K562 (cell line): ENCODE measurements around the gene DXO. TPM values are rescaled to one million over a fixed set of nuclear protein-coding genes. Genes with fewer than 3 reads are reported as not detected.

Source experiments
- CSDE1 ChIP-seq, 2 experiments: fragments of 450-650 bp; IDR thresholded peaks; 2 replicates each; pipeline ENCODE4 v1.6.1; 2016; ENCODE audit warnings: mild to moderate bottlenecking in 1 of 2
- EP400 ChIP-seq: fragments of 450-650 bp; IDR thresholded peaks from 2 replicates; pipeline ENCODE4 v1.6.1; 2017; ENCODE audit warnings: antibody characterized with exemption, mild to moderate bottlenecking, moderate library complexity
- ETS2 ChIP-seq: IDR thresholded peaks from 2 replicates; pipeline ENCODE4 v1.6.1; 2016; ENCODE audit warnings: borderline replicate concordance, missing genetic modification characterization, mild to moderate bottlenecking, moderate library complexity, missing compliant biosample characterization; ENCODE audit not compliant: poor library complexity, severe bottlenecking
- FOSL1 ChIP-seq: fragments of 200-800 bp; sonication (Bioruptor generic); conservative IDR thresholded peaks from 2 replicates; pipeline ENCODE4 v1.6.1; 2016; ENCODE audit warnings: missing genetic modification characterization, missing compliant biosample characterization
- HDAC1 ChIP-seq, 2 experiments: fragments of 450-650 bp; IDR thresholded peaks; 2 replicates each; pipeline ENCODE4 v1.6.1; 2016 to 2017; ENCODE audit warnings: inconsistent platforms in 1 of 2, mild to moderate bottlenecking in 1 of 2, moderate library complexity in 1 of 2
- HDGF ChIP-seq: fragments of 450-650 bp; IDR thresholded peaks from 2 replicates; pipeline ENCODE4 v1.6.1; 2016
- KDM5B ChIP-seq: fragments of 200-600 bp; sonication (generic); IDR thresholded peaks from 2 replicates; pipeline ENCODE4 v1.6.1; 2012; ENCODE audit warnings: low read depth, mild to moderate bottlenecking, moderate library complexity, low read length, control low read depth, inconsistent platforms; ENCODE audit not compliant: insufficient replicate concordance
- MLX ChIP-seq, 2 experiments: fragments of 450-650 bp in 1 of 2; sonication (generic) in 1 of 2; formaldehyde crosslinking; conservative IDR thresholded peaks; 2 replicates each; pipeline versions ENCODE4 v1.4.0 to v1.8.1; 2020 to 2022; ENCODE audit warnings: mild to moderate bottlenecking in 1 of 2, missing genetic modification reagents in 1 of 2
- NFE2L1 ChIP-seq: fragments of 450-650 bp; IDR thresholded peaks from 2 replicates; pipeline ENCODE4 v1.6.1; 2016; ENCODE audit warnings: missing genetic modification characterization, low read depth, mild to moderate bottlenecking, missing compliant biosample characterization, moderate library complexity, borderline replicate concordance
- PHB ChIP-seq: fragments of 250-450 bp; sonication (Bioruptor Pico); IDR thresholded peaks from 2 replicates; pipeline ENCODE4 v1.5.0; 2021
- POLR2AphosphoS2 ChIP-seq: IDR thresholded peaks from 2 replicates; pipeline ENCODE4 v1.6.1; 2012; ENCODE audit warnings: low read length, improper control_type of control experiment
- SAFB2 ChIP-seq: fragments of 200-400 bp; formaldehyde crosslinking; IDR thresholded peaks from 2 replicates; pipeline ENCODE4 v1.6.1; 2018; ENCODE audit warnings: borderline replicate concordance, low read length, low read depth, moderate library complexity; ENCODE audit not compliant: severe bottlenecking
- SMARCA5 ChIP-seq: fragments of 450-650 bp; IDR thresholded peaks from 2 replicates; pipeline ENCODE4 v1.6.1; 2016
- TBL1XR1 ChIP-seq, 2 experiments: IDR thresholded peaks; 2 replicates each; pipeline ENCODE4 v1.6.1; 2012; ENCODE audit warnings: improper control_type of control experiment in 2 of 2, low read length in 2 of 2, mild to moderate bottlenecking in 1 of 2
- VEZF1 ChIP-seq: fragments of 200-800 bp; sonication (Bioruptor generic); IDR thresholded peaks from 2 replicates; pipeline ENCODE4 v1.6.1; 2017; ENCODE audit warnings: missing genetic modification characterization, missing compliant biosample characterization
- ZBTB1 ChIP-seq: sonication (generic); formaldehyde crosslinking; IDR thresholded peaks from 2 replicates; pipeline ENCODE4 v1.8.1; 2023; ENCODE audit warnings: missing genetic modification reagents, low read depth, mild to moderate bottlenecking, borderline replicate concordance
- ZBTB7A ChIP-seq: IDR thresholded peaks from 2 replicates; pipeline ENCODE4 v1.6.1; 2011; ENCODE audit warnings: low read depth, mild to moderate bottlenecking, low read length, moderate library complexity, borderline replicate concordance; ENCODE audit not compliant: control insufficient read depth
- ZNF217 ChIP-seq: sonication (generic); formaldehyde crosslinking; IDR thresholded peaks from 2 replicates; pipeline ENCODE4 v1.8.0; 2022; ENCODE audit warnings: mild to moderate bottlenecking, missing genetic modification reagents
- ZZZ3 ChIP-seq: fragments of 450-650 bp; IDR thresholded peaks from 2 replicates; pipeline ENCODE4 v1.6.1; 2016; ENCODE audit warnings: antibody characterized with exemption, mild to moderate bottlenecking, moderate library complexity
- polyA plus RNA-seq, 8 experiments: library from polyadenylated mRNA; depleted of rRNA in 4 of 8; stranded (reverse) in 5 of 8; unstranded in 3 of 8; fragments of >200 nt; fragmentation: Nextera tagmentation in 2 of 8; fragmentation: Illumina TruSeq in 1 of 8; extraction: Ambion mirVana in 2 of 8; extraction: Trizol in 1 of 8; gene quantifications; 2 replicates each; pipeline versions ENCODE4 v1.2.1 to v1.2.3, GENCODE V29; 2011 to 2014; ENCODE audit warnings: inconsistent platforms in 1 of 8, missing spikeins in 1 of 8
- total RNA-seq, 7 experiments: library from RNA; depleted of rRNA in 6 of 7; stranded (reverse); fragments of >200 nt in 6 of 7; fragmentation: Illumina TruSeq in 2 of 7; extraction: Trizol in 2 of 7; gene quantifications; 2 replicates each; pipeline versions ENCODE4 v1.2.1 to v1.2.3, GENCODE V29; 2011 to 2021; ENCODE audit warnings: low replicate concordance in 1 of 7
- TF ChIP-seq, protein P1 (sequence below): fragments of 250-450 bp; sonication (Bioruptor Pico); IDR thresholded peaks from 2 replicates; pipeline ENCODE4 v1.4.0; 2020
- TF ChIP-seq, protein P2 (sequence below): fragments of 450-650 bp; IDR thresholded peaks from 2 replicates; pipeline ENCODE4 v1.6.1; 2016

DXO gene
- total and polyA plus RNA-seq, 9 of the 15 experiments (the other 6 are each of a cell fraction or from before 2014, with no cell fraction given), result 6.4 to 35.1 (median 19.4) TPM

DNA sequence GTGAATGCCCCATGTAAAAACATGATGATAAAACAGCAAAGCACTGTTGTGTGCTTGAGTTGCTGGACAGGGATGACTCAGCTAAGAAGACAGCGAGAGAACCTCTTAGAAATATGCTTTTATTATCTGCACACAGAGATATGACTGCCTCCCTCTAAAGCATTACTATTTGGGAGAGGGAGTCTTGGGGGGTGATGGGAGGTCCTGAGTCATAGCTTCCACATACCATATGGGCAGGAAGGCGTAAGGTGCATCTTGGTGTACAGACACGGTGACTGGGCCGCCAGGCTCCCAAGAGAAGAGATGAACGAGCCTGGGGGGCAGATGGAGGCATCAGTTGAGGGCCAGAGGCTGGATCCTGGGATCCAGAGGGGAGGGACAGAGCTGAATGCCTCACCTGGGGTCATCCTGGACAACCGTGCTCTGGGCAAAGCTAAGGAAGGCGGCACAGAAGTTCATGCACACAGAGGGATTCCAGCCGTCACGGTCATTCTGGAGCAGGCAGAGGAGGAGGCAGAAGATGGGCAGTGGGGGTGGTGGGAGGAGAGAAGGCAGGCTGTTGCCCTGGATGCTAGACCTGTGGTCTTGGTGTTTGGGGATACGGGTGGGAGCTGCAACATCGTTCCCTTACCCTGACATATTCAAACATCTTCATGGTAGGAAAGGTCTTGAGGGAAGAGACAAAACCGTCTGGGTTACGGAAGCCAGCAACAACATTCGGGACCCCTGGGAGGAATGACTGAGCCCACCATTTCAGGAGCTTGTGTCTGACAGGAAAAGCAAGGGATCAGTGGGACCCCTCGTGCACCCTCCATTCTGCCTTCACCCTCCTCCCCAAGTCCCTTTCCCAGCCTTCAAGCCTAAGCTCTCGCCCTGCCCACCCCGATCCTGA is 2.0 kb downstream of the DXO start (continued):
- TF ChIP-seq ZBTB7A (peak; percentile 80; the same call in 1 of the 2 replicates), EP400 (peak; percentile 62), ETS2 (tag) (no peak), ZBTB1 (CRISPR knock-in tag) (no peak), KDM5B (peak; percentile 4), ZZZ3 (no peak), TBL1XR1 (IDR thresholded peaks at IDR 0.05; ENCODE audit: low read length in 2 of 2) (0 out of 4 replicates have a peak, but pooled peaks of 1 of the 2 experiments have one; percentile 44), MLX (CRISPR knock-in tag; conservative IDR thresholded peaks at IDR 0.05) (no peak), VEZF1 (CRISPR knock-in tag) (peak; percentile 58), FOSL1 (tag) (peak; percentile 94), HDAC1 (IDR thresholded peaks at IDR 0.05) (peak in 1 of 2 experiments; percentile 43; a peak in 1 of 4 replicates), PHB (CRISPR knock-in tag) (no peak), CSDE1 (IDR thresholded peaks at IDR 0.05) (no peak), POLR2AphosphoS2 (no peak), SMARCA5 (peak; percentile 65; the same call in 1 of the 2 replicates), NFE2L1 (tag) (peak; percentile 72), HDGF (peak; percentile 57), SAFB2 (no peak), ZNF217 (no peak)
- TF ChIP-seq, protein P1, sequence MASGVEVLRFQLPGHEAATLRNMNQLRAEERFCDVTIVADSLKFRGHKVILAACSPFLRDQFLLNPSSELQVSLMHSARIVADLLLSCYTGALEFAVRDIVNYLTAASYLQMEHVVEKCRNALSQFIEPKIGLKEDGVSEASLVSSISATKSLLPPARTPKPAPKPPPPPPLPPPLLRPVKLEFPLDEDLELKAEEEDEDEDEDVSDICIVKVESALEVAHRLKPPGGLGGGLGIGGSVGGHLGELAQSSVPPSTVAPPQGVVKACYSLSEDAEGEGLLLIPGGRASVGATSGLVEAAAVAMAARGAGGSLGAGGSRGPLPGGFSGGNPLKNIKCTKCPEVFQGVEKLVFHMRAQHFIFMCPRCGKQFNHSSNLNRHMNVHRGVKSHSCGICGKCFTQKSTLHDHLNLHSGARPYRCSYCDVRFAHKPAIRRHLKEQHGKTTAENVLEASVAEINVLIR (CRISPR knock-in tag), result no peak
- TF ChIP-seq, protein P2, sequence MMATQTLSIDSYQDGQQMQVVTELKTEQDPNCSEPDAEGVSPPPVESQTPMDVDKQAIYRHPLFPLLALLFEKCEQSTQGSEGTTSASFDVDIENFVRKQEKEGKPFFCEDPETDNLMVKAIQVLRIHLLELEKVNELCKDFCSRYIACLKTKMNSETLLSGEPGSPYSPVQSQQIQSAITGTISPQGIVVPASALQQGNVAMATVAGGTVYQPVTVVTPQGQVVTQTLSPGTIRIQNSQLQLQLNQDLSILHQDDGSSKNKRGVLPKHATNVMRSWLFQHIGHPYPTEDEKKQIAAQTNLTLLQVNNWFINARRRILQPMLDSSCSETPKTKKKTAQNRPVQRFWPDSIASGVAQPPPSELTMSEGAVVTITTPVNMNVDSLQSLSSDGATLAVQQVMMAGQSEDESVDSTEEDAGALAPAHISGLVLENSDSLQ, result peak; percentile 18; the same call in 1 of the 2 replicates
